ENCODE results near the gene TAF6. TPM values are rescaled to one million over a fixed set of nuclear protein-coding genes. Genes with fewer than 3 reads are reported as not detected.
A peak's percentile ranks its signal among the peaks of the same experiment; 100 is the strongest.

Gene TAF6
- total and polyA plus RNA-seq, 9 of the 15 experiments (the other 6 are each of a cell fraction or from before 2014, with no cell fraction given), result 0.78 to 78.7 (median 21.3) TPM

- TF ChIP-seq ZBTB26 (CRISPR knock-in tag; IDR thresholded peaks at IDR 0.05) (no peak), NONO (IDR thresholded peaks at IDR 0.05; ENCODE audit: low read depth in 2 of 2, low read length in 1 of 2) (peak; percentile 47 to 76; a peak in 2 of 4 replicates), HNRNPL (IDR thresholded peaks at IDR 0.05; ENCODE audit: low read depth, low read length) (no peak), UBTF (IDR thresholded peaks at IDR 0.05; ENCODE audit: borderline replicate concordance in 1 of 2, low read depth in 2 of 2, low read length in 2 of 2) (no peak), ZNF583 (CRISPR knock-in tag; IDR thresholded peaks at IDR 0.05) (peak; percentile 74), ZBTB5 (IDR thresholded peaks at IDR 0.05) (no peak), SMARCA4 (IDR thresholded peaks at IDR 0.05) (no peak), GABPB2 (CRISPR knock-in tag; conservative IDR thresholded peaks at IDR 0.05) (no peak), ZNF717 (CRISPR knock-in tag; IDR thresholded peaks at IDR 0.05) (no peak), CCNT2 (IDR thresholded peaks at IDR 0.05; ENCODE audit: borderline replicate concordance, extremely low read depth, insufficient read length, low read depth, low read length) (peak; percentile 93), ZNF282 (CRISPR knock-in tag; IDR thresholded peaks at IDR 0.05) (peak; percentile 97; the same call in 1 of the 2 replicates), FOXM1 (IDR thresholded peaks at IDR 0.05; ENCODE audit: low read depth) (no peak), FOXM1 (CRISPR knock-in tag; IDR thresholded peaks at IDR 0.05; ENCODE audit: low read depth) (no peak; the same call in 1 of the 2 replicates), ZNF347 (CRISPR knock-in tag; IDR thresholded peaks at IDR 0.05; ENCODE audit: low read depth) (0 out of 2 replicates have a peak, but pooled peaks have one; percentile 40), GABPA (tag; conservative IDR thresholded peaks at IDR 0.05; ENCODE audit: low read depth) (peak; percentile 75), ZNF79 (CRISPR knock-in tag; IDR thresholded peaks at IDR 0.05; ENCODE audit: low read depth) (no peak), POLR2A (conservative IDR thresholded peaks at IDR 0.05) (peak; percentile 93)
- TF ChIP-seq, protein P1, sequence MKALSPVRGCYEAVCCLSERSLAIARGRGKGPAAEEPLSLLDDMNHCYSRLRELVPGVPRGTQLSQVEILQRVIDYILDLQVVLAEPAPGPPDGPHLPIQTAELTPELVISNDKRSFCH (CRISPR knock-in tag; IDR thresholded peaks at IDR 0.05), result no peak
- TF ChIP-seq, protein P1 (tag; IDR thresholded peaks at IDR 0.05), result peak; percentile 84
- TF ChIP-seq, protein P2, sequence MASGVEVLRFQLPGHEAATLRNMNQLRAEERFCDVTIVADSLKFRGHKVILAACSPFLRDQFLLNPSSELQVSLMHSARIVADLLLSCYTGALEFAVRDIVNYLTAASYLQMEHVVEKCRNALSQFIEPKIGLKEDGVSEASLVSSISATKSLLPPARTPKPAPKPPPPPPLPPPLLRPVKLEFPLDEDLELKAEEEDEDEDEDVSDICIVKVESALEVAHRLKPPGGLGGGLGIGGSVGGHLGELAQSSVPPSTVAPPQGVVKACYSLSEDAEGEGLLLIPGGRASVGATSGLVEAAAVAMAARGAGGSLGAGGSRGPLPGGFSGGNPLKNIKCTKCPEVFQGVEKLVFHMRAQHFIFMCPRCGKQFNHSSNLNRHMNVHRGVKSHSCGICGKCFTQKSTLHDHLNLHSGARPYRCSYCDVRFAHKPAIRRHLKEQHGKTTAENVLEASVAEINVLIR (CRISPR knock-in tag; IDR thresholded peaks at IDR 0.05), result no peak
Observed at GRCh38 chr7:100088621-100089457, 30.3 kb downstream of the TAF6 start, which contains the start of gene COPS6 (continued).

Data from K562 (cell line).